ENCODE results near the gene CPNE1. TPM values are rescaled to one million over a fixed set of nuclear protein-coding genes. Genes with fewer than 3 reads are reported as not detected.

CPNE1 gene
- total and polyA plus RNA-seq, 10 of the 15 experiments (the other 5 are each of a cell fraction or from before 2014, with no cell fraction given): 84.9 to 209 (median 146) TPM

- H3K79me2 ChIP-seq (ENCODE audit: control insufficient read depth, insufficient read depth, low read length): no peaks in the 10 kb centered on the region; the same call in none of the 2 replicates
- no peaks in the 10 kb centered on the region for H3K27me3 ChIP-seq (replicated peaks in 1 of 2; ENCODE audit: control insufficient read depth in 2 of 2, insufficient read depth in 2 of 2, low read length in 1 of 2)
- ChIA-PET SMC1A (ENCODE audit: uncharacterized antibody, unreplicated experiment) (interaction anchor here (0.7 to 2.2 kb wide), 8 partner anchors 10 to 265 kb away, joined by 3 to 10 read pairs (median 4); partner anchors contain the start of gene RBM39), POLR2A (interaction anchor here (0.6 to 5.0 kb wide), 9 partner anchors 12 to 151 kb away, joined by 3 to 24 read pairs (median 4); partner anchors contain the start of genes CPNE1, RBM12 and RBM39), CTCF (interaction anchor here (0.6 to 4.0 kb wide), 14 partner anchors 11 to 154 kb away, joined by 3 to 31 read pairs (median 3); no protein-coding TSS in a partner anchor), RAD21 (ENCODE audit: unreplicated experiment) (interaction anchor here (0.6 to 3.1 kb wide), 8 partner anchors 13 to 715 kb away, joined by 3 to 29 read pairs (median 4); partner anchors contain the start of genes CPNE1, RBM12 and RBM39)
- in situ Hi-C loops (cut with MboI) (no loop called here), intact Hi-C loops (cut with micrococcal nuclease; ENCODE audit: unreplicated experiment) (loop anchor here (2.0 to 10.0 kb wide), 3 partner anchors 47 to 153 kb away; partner anchors contain the start of genes CPNE1, ERGIC3 and RBM12)
- peak overlapping the region; percentile 99 for H3K4me3 ChIP-seq
- peaks cover 28% of the 10 kb centered on the region for H3K4me1 ChIP-seq (ENCODE audit: control insufficient read depth, insufficient read depth, low read length)
- no peak for FAIRE-seq
- H3K27ac ChIP-seq (ENCODE audit: control insufficient read depth, insufficient read depth): peak overlapping the region; percentile 68
- no peaks in the 10 kb centered on the region for H4K20me1 ChIP-seq (ENCODE audit: control insufficient read depth, insufficient read depth)
- H3K36me3 ChIP-seq (ENCODE audit: control insufficient read depth in 2 of 2, insufficient read depth in 2 of 2, low read length in 1 of 2): peaks cover 0 to 1% of the 10 kb centered on the region in 2 experiments; a peak in 1 of 4 replicates
- peak overlapping the region; percentile 72 for H3K9ac ChIP-seq (ENCODE audit: control insufficient read depth, insufficient read depth, low read length)
- ATAC-seq: peak; percentile 35
- BruUV-seq (replicated peaks): no TSS peak
- H3K4me2 ChIP-seq (ENCODE audit: control insufficient read depth, insufficient read depth): peak overlapping the region; percentile 95
- 6% methylated on average over 20 of the region's 22 CpGs for WGBS (ENCODE audit: insufficient coverage, insufficient replicate concordance, low lambda C conversion rate, missing lambda C conversion rate)
- no peaks in the 10 kb centered on the region for H3K9me3 ChIP-seq (replicated peaks; ENCODE audit: control insufficient read depth, insufficient read depth, low read length)
- peak overlapping the region; percentile 93 for H2AFZ ChIP-seq (ENCODE audit: control insufficient read depth, low read depth, low read length)
- peak; percentile 37 for DNase-seq (ENCODE audit: low read depth, low spot score)
- TF ChIP-seq SRF (IDR thresholded peaks at IDR 0.05; ENCODE audit: low read depth in 2 of 2, low read length in 2 of 2): 0 out of 4 replicates have a peak, but pooled peaks of 1 of the 2 experiments have one; percentile 35
- TF ChIP-seq IRF4 (IDR thresholded peaks at IDR 0.05; ENCODE audit: low read depth, low read length): 0 out of 2 replicates have a peak, but pooled peaks have one; percentile 7
- no peak for TF ChIP-seq SMC3 (IDR thresholded peaks at IDR 0.05; ENCODE audit: borderline replicate concordance, low read length)
- no peak for TF ChIP-seq IRF3 (IDR thresholded peaks at IDR 0.05)
- TF ChIP-seq POLR2AphosphoS5 (IDR thresholded peaks at IDR 0.05; ENCODE audit: low read length): 0 out of 2 replicates have a peak, but pooled peaks have one; percentile 7
- TF ChIP-seq IKZF1 (conservative IDR thresholded peaks at IDR 0.05): peak; percentile 40
- TF ChIP-seq, protein P1, sequence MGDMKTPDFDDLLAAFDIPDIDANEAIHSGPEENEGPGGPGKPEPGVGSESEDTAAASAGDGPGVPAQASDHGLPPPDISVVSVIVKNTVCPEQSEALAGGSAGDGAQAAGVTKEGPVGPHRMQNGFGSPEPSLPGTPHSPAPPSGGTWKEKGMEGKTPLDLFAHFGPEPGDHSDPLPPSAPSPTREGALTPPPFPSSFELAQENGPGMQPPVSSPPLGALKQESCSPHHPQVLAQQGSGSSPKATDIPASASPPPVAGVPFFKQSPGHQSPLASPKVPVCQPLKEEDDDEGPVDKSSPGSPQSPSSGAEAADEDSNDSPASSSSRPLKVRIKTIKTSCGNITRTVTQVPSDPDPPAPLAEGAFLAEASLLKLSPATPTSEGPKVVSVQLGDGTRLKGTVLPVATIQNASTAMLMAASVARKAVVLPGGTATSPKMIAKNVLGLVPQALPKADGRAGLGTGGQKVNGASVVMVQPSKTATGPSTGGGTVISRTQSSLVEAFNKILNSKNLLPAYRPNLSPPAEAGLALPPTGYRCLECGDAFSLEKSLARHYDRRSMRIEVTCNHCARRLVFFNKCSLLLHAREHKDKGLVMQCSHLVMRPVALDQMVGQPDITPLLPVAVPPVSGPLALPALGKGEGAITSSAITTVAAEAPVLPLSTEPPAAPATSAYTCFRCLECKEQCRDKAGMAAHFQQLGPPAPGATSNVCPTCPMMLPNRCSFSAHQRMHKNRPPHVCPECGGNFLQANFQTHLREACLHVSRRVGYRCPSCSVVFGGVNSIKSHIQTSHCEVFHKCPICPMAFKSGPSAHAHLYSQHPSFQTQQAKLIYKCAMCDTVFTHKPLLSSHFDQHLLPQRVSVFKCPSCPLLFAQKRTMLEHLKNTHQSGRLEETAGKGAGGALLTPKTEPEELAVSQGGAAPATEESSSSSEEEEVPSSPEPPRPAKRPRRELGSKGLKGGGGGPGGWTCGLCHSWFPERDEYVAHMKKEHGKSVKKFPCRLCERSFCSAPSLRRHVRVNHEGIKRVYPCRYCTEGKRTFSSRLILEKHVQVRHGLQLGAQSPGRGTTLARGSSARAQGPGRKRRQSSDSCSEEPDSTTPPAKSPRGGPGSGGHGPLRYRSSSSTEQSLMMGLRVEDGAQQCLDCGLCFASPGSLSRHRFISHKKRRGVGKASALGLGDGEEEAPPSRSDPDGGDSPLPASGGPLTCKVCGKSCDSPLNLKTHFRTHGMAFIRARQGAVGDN (IDR thresholded peaks at IDR 0.05): 0 out of 2 replicates have a peak, but pooled peaks have one; percentile 18
- 0 out of 4 replicates have a peak, but pooled peaks of 1 of the 2 experiments have one; percentile 24 for TF ChIP-seq EP300 (IDR thresholded peaks at IDR 0.05; ENCODE audit: borderline replicate concordance in 1 of 2, control insufficient read depth in 1 of 2, low read depth in 2 of 2, low read length in 2 of 2)
- peak; percentile 33 for TF ChIP-seq NKRF (conservative IDR thresholded peaks at IDR 0.05)
- peak; percentile 28 to 48; a peak in 1 of 4 replicates for TF ChIP-seq BHLHE40 (IDR thresholded peaks at IDR 0.05; ENCODE audit: borderline replicate concordance in 1 of 2, low read depth in 2 of 2, low read length in 1 of 2)
- peak in 1 of 2 experiments; percentile 31; a peak in 1 of 4 replicates for TF ChIP-seq IKZF2 (IDR thresholded peaks at IDR 0.05)
Measured at GRCh38 chr20:35617397-35618262, 47.1 kb downstream of the CPNE1 start.

Measured in GM12878 (cell line).